Type B pancreatic cell (in vitro differentiated cells): ENCODE results near the gene LEMD1. TPM values are rescaled to one million over a fixed set of nuclear protein-coding genes. Genes with fewer than 3 reads are reported as not detected.

ENCODE experiments used
- DNase-seq: peaks from one replicate; pipeline ENCODE4 v3.0.0; 2021; ENCODE audit warnings: mixed read lengths; ENCODE audit not compliant: unreplicated experiment; ENCODE audit errors: extremely low spot score
- H3K27ac Mint-ChIP-seq: 2 replicates; pipeline ENCODE4 v1.8.0; 2021; ENCODE audit warnings: mild to moderate bottlenecking, mixed read lengths
- H3K27me3 Mint-ChIP-seq: 2 replicates; pipeline ENCODE4 v1.8.0; 2021; ENCODE audit warnings: mixed read lengths
- H3K36me3 Mint-ChIP-seq: 2 replicates; pipeline ENCODE4 v1.8.0; 2021; ENCODE audit warnings: mixed read lengths
- H3K4me1 Mint-ChIP-seq: one replicate; pipeline ENCODE4 v1.8.0; 2021; ENCODE audit warnings: mixed read lengths; ENCODE audit not compliant: unreplicated experiment
- H3K4me3 Mint-ChIP-seq: 2 replicates; pipeline ENCODE4 v1.8.0; 2021; ENCODE audit warnings: mild to moderate bottlenecking, mixed read lengths
- H3K9me3 Mint-ChIP-seq: 2 replicates; pipeline ENCODE4 v1.8.0; 2021; ENCODE audit warnings: mixed read lengths
- long read RNA-seq: library from polyadenylated mRNA; unstranded; transcript quantifications from one replicate; pipeline ENCODE4 v2.0.0, GENCODE V29; 2020
- total RNA-seq: library from RNA; stranded (reverse); gene quantifications from 2 replicates; pipeline ENCODE4 v1.2.1, GENCODE V29; 2021; ENCODE audit warnings: low replicate concordance
- TF ChIP-seq, protein P1 (sequence below): fragments of 200-600 bp; sonication (generic); conservative IDR thresholded peaks from 2 replicates; pipeline ENCODE4 v1.5.0; 2021; ENCODE audit warnings: antibody characterized with exemption, mild to moderate bottlenecking

The LEMD1 gene, protein sequence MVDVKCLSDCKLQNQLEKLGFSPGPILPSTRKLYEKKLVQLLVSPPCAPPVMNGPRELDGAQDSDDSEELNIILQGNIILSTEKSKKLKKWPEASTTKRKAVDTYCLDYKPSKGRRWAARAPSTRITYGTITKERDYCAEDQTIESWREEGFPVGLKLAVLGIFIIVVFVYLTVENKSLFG
- total RNA-seq, result 5.5 and 8.1 TPM in 2 replicates
- long read RNA-seq, partial matches to known transcripts, result 0 of 5 reads
- long read RNA-seq, other reads (novel, unspliced or antisense), result 5 of 5 reads

DNA sequence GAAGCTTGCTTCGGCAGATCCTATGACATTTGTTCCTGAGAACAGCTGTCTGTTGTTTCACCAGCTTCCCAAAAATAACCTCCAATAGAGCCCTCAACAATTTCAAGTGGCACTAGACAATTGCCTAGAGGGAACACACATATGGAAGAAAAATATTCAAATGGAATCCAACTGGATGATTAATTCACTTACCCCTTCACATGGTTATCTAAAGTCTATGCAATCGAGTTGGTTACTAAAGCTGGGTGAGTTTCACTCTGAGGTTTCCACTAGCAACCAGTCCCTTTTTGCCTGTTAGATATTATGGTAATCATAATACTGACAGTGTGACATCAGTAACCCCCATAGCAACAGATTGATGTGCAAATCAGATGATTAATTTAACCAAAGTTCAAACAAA, at the start of gene LEMD1:
Gene LEMD1, minus strand, starts transcription at position 259 of the 400 bp plus-strand sequence. CDS start 1,520 bp downstream, outside the sequence.
- no peak for DNase-seq
- peaks cover 57% of the 10 kb centered on the region for H3K27me3 Mint-ChIP-seq
- peaks cover 7% of the 10 kb centered on the region for H3K4me1 Mint-ChIP-seq
- TF ChIP-seq, protein P1, sequence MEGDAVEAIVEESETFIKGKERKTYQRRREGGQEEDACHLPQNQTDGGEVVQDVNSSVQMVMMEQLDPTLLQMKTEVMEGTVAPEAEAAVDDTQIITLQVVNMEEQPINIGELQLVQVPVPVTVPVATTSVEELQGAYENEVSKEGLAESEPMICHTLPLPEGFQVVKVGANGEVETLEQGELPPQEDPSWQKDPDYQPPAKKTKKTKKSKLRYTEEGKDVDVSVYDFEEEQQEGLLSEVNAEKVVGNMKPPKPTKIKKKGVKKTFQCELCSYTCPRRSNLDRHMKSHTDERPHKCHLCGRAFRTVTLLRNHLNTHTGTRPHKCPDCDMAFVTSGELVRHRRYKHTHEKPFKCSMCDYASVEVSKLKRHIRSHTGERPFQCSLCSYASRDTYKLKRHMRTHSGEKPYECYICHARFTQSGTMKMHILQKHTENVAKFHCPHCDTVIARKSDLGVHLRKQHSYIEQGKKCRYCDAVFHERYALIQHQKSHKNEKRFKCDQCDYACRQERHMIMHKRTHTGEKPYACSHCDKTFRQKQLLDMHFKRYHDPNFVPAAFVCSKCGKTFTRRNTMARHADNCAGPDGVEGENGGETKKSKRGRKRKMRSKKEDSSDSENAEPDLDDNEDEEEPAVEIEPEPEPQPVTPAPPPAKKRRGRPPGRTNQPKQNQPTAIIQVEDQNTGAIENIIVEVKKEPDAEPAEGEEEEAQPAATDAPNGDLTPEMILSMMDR, result no peak
- no peaks in the 10 kb centered on the region for H3K36me3 Mint-ChIP-seq
- no peak within 1 kb of the TSS for H3K4me3 Mint-ChIP-seq
- no peak within 1 kb of the TSS for H3K27ac Mint-ChIP-seq
- H3K9me3 Mint-ChIP-seq, result no peaks in the 10 kb centered on the region

DNA sequence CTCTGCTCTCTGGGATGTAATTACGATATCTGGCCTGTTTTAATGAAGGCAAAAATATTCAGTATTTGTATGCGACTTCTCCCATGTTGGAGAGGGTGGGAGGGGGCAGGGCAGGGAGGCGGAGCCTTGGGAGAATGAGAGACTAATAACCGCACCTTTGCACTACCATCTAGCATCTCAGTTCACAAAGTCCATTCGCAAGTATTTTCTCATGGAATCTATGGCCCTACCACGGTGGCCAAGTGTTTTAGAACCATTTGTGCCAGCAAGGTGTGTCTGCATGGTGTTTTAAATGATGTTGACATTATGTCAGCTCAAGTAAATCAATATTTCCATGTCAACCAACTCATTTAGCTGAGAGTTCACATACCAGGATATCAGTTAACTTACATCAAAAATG, 48.3 kb upstream of the LEMD1 start:
- Mint-ChIP-seq H3K4me3 (no peak overlapping the region), H3K9me3 (peaks cover 5% of the 10 kb centered on the region), H3K36me3 (no peaks in the 10 kb centered on the region), H3K4me1 (peaks cover 23% of the 10 kb centered on the region), H3K27ac (no peak overlapping the region), H3K27me3 (peaks cover 59% of the 10 kb centered on the region)
- TF ChIP-seq, protein P1, result no peak
- no peak for DNase-seq

DNA sequence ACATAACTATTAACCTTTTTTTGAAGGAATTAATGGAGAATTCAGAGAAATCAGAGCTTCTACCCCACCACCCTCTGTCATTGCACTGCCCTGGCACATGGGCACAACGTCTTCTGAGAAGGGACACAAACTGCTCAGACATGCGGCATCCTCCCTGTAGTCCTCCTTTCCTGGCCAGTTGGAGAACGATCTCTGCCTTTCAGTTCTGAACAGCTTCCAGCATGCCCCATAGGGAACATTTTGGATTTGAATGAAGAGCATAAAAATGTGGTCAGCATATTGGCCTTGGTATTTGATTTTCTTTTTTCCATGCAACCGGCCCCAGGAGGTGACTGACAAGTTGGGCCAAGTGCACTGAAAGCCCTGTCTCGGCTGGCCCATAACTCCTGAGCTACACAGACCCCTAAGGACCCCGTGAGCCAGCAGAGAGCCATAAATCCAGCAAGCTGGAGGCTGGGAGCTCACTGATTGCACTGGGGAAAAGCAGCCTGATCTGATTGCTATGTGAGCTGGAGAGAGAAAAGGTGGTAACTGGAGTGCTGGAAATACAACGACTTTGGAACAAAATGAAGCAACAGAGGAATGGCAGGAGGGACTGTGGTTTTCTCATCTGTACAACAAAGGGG, 44.9 kb upstream of the LEMD1 start:
- TF ChIP-seq, protein P1, result no peak
- Mint-ChIP-seq H3K4me3 (no peak overlapping the region), H3K9me3 (no peaks in the 10 kb centered on the region), H3K36me3 (no peaks in the 10 kb centered on the region), H3K4me1 (peaks cover 9% of the 10 kb centered on the region), H3K27me3 (peaks cover 35% of the 10 kb centered on the region), H3K27ac (peak overlapping the region; percentile 32)
- no peak for DNase-seq

DNA sequence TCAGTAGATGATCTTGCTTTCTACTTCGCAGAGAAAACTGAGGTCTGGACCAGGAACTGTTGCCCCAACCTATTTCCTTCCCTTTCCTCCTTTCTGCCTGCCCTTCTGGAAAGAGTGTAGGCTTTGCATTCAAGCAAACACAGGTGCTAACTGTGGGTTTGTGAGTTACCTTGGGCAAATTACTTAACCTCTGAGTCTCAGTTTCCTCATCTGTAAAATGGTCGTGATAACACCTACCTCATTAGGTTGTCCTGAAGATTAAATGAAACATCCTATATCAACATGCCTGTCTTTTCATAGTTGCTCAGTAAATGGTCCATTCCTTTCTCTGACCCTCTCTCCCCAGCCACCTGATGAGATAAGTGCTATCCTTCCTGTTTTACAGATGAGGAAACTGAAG, 43.5 kb upstream of the LEMD1 start:
- Mint-ChIP-seq H3K36me3 (no peaks in the 10 kb centered on the region), H3K4me3 (no peak overlapping the region), H3K27me3 (peaks cover 39% of the 10 kb centered on the region), H3K4me1 (peaks cover 9% of the 10 kb centered on the region), H3K27ac (no peak overlapping the region), H3K9me3 (no peaks in the 10 kb centered on the region)
- no peak for DNase-seq
- TF ChIP-seq, protein P1, result no peak

DNA sequence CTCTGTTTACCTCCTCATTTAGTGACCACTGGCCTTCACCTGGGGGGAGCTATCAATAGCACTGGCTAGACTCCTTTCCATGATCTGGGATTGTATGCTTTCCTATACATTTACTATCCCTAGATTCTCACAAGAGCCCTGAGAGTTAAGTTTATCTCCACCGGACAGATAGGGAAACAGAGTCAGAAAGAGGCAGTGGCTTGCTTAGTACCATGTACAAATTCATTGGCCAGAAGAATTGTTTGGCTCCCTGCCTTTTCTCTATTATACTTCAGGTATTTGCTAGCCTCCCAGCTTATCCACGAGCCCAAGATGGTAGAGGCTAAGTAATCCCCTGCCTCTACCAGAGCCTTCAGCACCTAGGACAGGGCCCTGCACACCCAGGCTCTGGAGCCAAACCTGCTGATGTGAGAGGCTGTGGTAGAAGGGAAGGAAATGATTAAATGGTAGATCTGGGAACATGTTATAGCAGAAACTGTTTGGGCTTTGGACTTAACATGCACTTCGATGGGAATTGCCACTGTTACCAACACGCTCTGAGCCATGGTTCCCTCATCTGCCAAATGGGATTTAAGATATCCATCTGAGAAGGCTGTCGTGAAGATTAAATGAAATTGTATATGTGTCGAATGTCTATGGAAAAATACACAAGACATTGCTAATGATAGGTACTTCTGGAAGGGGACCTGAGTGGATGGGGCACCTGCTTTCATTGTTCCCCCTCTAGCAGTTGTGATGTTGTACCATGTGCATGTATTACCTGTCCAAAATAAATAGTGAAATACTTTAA, 37.1 kb upstream of the LEMD1 start:
- Mint-ChIP-seq H3K36me3 (no peaks in the 10 kb centered on the region), H3K27ac (peak overlapping the region; percentile 3), H3K4me3 (peak overlapping the region; percentile 50), H3K27me3 (peaks cover 64% of the 10 kb centered on the region), H3K4me1 (peaks cover 3% of the 10 kb centered on the region), H3K9me3 (no peaks in the 10 kb centered on the region)
- TF ChIP-seq, protein P1, result no peak
- no peak for DNase-seq
